Measurements from ENCODE around the gene ERICH2. TPM values are rescaled to one million over a fixed set of nuclear protein-coding genes. Genes with fewer than 3 reads are reported as not detected.

The ERICH2 gene
- total RNA-seq, 1 experiment from 2014 or later: not detected

DNA sequence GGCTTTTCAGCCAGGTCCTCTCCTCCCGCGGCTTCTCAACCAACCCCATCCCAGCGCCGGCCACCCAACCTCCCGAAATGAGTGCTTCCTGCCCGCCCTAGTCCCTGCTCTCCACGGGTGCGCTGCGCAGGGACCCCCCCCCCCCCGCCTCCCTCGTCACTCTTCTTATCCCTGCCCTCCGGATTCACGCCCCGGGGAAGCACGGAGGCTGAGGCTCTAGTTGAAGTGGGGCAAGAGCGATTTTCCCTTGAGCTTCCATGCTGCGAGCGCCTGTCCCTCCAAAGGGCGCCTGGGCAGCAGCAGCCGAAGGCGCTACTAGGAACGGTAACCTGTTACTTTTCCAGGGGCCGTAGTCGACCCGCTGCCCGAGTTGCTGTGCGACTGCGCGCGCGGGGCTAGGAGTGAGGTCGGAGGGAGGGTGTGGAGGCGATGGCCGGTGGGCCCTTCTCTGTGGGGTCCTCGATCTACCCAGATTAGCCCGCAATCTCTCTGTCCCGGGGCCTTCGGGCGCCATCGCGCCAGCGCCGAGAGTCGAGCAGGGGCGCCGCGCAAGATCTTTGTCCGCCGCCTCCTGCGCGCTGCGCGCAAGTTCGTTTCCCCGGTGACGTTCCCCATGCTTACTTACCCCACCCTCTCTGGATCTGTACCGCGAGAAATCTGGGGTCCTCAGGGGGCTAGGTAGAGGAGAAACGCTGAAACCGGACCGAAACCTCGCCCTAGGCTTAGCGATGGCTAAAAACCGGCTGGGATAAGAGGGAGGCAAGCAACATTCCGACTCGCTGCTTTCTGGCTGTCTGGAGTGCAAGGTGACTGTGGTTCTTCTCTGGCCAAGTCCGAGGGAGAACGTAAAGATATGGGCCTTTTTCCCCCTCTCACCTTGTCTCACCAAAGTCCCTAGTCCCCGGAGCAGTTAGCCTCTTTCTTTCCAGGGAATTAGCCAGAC lies 47.2 kb downstream of the ERICH2 start:
- peak; percentile 28 for DNase-seq (ENCODE audit: low read depth)

DNA sequence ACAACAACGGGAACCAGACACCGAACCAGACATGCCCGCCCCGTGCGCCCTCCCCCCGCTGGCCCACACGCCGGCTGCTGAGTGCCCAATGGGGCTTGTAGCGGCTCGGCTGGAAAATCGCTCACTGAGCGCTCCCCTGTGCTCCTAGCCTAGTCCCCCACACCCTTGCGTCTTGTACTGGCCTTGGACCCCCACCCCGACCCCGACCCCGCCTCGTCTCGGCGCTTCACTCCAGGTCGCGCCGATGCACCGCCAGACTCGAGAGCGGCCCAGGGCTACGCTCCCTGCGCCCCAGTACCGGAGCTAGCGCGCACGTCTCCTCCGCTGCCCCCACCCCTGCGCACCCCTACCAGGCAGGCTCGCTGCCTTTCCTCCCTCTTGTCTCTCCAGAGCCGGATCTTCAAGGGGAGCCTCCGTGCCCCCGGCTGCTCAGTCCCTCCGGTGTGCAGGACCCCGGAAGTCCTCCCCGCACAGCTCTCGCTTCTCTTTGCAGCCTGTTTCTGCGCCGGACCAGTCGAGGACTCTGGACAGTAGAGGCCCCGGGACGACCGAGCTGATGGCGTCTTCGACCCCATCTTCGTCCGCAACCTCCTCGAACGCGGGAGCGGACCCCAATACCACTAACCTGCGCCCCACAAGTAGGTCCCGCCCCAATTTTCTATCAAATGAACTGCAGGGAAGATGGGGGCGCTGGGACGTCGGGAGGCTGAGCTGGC lies 48.0 kb downstream of the ERICH2 start:
- no peak for DNase-seq (ENCODE audit: low read depth)

DNA sequence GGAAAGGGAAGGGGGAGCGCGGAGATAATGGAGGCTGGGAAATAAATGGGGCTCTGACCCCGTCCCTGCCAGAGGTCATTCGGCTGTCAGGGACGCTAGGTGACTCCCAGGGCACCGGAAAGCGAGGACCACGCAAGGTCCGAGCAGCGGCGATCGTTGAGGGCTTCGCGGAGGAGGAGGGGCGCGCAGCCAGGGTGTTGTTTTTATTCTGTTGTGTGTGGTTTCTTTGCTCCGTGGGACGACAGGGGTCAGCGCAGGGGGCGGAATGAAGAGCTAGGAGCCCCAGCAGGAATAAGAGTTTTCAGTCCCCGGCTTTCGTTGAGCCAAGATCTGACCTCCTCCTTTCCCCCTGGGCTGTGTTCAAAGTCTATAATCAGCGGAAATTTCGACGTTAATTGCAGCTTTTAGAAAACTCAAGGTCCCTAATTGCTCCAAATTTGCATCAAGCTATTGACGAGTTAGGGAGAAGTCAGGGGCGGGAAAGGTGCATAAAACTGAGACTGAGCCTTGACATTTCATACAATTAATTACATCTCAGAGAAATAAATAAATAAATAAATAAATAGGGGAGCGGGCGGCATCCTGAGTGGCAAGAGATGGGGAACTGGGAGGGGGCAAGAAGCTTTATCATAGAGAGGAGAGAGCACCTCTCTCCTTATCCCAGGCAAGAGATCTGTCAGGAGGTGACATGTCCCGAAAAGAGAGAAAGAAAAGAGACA lies 48.7 kb downstream of the ERICH2 start:
- no peak for DNase-seq (ENCODE audit: low read depth)

DNA sequence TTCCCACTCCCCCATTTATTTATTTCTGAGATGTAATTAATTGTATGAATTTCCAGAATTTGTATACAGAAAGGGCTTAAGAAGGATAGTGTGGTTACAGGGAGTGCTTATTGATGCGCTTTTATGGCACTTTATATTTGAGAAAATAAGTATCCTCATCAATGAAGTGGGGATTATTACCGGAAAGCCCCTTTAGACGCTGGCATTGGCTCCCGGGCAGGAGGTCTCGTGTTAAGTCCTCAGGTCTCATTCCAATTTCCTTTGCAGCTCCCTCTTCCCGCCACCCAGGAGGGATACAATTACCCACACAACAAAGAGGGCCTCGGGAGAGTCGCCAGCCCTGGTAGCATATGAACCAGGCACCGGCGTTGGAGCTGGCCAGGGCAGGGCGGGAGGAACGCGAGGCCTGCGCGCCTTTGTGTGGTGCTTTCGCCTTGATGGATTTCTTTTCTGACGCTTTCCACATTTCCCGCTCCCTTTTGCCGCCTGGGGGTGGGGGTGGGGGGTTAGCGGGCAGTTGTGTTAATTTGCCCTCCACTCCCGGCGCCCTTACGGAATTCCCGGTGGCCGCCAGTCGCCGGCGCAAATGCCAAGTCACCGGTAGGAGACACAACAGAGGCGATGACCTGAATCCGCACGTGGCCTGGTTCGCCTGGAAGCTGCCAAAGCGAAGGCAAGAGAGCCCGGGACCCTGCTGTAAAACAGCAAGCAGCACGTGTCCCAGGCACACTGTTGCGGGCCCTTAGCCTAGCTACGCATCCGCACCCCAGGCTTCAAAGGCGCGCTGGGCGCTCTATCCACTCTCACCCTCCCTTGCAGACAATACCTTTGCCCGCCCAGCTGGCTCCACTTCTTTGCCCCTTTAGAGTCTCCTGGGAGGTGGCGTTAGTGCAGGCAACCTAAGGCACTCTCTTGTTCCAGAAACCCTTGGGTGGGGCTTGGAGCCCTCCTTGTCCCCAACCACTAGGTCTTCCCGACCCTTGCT lies 49.8 kb downstream of the ERICH2 start:
- no peak for DNase-seq (ENCODE audit: low read depth)

DNA sequence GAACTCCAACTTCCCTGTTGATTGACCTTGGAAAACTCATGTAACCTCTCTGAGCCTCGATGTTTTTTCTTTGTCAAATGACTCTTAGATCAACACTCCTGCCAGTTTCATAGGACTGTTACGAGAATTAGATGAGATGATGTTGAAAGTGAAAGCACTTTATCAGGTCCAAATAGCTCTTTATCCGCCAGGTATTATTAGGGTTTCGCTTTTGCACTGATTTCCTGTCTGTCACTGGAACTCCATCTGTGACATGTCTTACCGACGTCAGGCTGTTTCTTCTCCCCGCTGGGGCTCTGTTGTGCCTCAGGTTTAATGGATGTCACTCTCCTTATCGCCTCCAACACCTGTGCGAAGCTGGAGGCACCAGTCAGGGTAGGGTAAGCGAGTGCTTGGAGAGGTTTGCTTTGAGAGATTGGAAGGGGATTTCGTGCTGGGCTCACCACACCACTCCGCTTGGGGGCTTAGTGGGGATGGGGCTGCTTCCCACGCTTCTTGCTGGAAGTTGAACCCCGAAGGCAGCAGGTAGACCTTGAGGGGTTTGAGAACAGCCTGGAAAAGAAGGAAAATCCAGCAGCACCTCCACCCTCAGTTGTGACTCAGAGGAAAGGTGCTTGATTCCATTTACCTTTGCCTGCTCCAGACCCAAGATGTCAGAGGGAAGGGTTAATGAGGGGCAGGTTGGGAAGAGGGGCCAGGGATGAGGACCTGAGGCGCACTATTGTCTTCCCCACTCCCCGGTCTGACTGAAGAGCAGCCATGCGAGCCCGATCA lies 50.8 kb downstream of the ERICH2 start:
- DNase-seq (ENCODE audit: low read depth): no peak

DNA sequence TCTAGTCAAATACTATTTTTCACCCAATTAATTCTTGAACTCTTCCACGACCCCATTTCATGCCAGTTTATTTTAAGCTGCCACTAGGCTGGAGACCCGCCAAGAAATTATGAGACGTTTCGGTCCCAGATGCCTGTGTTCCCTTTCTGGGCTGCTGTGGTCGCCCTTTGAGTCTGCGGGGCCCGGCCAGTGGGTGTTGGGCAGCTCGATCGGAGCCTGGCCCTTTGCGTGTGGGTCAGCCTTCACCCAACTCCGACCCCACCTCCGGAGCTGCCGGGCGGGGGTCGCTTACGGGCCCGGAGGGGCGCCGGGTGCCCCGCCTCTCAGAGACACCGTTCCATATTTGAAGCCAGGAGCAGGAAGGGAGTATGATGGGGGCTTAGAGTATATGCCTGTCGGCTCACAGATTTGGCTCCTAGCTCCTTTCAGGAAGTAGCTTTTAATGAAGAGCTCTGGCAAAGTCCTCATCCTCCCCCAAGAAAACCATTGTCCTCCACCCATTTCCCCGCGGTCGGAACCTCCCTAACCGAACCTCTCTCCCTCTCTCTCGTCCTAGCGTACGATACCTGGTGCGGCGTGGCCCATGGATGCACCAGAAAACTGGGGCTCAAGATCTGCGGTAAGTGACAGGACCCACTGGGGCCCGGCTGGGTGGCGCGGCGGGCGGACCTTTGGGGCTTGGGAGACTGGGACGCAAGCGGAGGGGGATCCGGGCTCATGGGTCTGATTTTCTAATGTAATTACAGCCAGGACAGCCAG lies 51.5 kb downstream of the ERICH2 start:
- DNase-seq (ENCODE audit: low read depth): no peak

DNA sequence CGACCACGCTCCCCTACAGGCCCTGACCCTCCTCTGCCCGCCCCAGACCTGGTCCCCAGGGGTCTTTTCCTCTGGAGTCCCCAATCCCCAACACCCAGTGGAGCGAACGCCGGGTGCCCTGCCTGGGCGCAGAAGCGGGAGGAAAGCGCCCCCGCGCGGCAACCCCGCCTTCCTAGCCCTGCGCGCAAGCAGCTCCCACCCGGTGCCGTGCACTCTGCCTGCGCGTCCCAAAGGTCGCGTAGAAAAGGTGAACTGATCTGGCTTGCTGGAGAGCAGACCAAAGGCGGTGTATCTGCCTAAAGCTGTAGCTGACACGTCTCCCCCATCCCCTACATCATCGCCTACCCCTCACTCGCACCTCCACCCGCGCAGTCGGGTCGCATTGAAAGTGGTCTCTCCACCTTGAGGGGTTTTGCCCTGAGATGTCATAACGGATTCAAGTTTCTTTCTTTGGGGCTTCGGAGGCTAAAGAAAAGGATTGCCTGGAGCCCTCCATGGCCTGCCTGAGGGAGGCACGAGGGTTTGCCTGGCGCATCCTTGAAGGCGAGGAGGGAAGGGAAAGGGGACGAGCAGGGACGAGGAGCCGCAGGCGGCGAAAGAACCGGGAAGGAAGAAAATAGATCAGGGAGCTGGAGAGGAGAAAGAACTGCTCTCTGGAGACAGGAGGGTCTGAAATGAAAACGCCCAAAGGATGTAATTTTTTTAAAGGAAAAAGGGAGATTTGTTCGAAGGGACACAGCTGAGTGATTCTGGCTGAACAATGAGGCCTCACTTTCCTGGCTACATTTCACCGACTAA lies 52.3 kb downstream of the ERICH2 start:
- DNase-seq (ENCODE audit: low read depth): no peak

DNA sequence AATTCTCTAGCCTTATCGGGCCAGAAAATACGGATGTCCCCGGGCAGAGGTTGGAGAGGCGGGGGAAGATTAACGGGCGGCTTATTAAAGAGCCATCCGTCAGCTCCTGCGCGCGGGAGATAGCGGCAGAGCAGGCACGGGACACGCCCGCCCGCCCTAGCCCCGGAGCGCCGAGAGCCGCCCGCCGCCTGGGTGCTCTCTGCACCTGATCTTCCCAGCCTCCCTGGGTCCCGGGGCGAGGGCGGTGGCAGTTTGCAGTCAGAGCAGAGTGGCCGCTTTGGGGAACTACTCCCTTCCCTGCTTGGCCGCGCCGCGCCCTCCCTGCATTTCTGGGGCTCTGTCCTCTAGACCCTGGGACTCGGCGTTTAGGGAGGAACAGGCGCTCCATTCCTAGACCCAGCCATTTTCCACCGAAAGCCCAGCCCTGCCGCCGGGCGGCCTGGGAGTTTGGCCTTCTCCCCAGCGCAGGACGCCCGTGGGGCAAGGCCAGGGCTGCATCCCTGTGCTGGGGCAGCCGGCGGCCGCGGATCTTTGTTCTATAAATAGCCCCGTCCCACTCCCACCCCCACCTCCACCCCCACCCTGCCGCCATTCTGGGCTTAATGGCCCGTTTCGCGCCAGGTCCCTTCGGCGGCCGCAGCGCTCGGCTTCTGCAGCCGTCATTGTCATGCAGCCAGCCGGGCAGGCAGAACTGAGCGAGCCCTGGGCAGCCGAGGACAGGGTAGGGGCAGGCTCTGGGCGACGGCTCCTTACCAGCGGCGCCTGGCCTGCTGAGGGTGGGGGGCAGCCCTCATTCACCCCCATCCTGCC lies 53.1 kb downstream of the ERICH2 start:
- no peak for DNase-seq (ENCODE audit: low read depth)

DNA sequence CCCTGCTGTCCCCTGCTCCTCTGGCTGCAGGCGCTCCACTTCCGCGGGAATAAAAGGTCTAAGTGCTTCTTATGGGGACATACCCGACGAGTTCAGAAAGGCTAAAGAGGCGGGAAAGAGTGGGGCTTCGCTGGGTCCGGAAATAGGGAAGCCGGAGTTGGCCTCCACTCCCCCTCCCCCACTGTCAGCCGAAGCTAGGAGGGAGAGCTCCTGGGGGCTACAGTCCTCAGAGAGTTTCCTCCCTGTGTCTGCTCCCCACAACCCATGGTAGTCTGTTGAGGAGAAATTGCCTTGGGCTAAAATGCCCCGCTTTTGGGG lies 53.7 kb downstream of the ERICH2 start:
- DNase-seq (ENCODE audit: low read depth): no peak

DNA sequence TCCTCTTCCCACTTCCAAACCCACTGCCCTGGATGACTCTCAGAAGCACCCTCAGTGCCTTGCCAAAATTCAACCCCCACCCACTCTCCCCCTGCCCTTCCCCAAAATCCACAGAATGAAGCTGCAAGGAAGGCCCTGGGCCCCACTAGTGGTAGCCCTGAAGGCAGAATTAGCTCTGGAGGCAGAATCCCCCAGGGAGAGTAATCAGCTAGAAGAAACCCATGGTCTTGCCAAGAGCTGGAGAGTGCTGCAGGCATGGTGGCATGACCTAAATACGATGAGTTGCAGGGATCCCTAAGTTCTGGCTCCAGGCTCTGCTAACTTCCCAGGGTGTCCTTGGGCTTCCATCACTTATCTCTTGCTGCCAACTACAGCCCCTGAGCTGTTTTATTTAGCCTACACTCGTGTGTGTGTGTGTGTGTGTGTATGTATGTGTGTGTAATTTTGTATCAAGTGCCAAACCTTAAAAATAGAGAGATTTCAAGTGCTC lies 54.4 kb downstream of the ERICH2 start:
- DNase-seq (ENCODE audit: low read depth): no peak

DNA sequence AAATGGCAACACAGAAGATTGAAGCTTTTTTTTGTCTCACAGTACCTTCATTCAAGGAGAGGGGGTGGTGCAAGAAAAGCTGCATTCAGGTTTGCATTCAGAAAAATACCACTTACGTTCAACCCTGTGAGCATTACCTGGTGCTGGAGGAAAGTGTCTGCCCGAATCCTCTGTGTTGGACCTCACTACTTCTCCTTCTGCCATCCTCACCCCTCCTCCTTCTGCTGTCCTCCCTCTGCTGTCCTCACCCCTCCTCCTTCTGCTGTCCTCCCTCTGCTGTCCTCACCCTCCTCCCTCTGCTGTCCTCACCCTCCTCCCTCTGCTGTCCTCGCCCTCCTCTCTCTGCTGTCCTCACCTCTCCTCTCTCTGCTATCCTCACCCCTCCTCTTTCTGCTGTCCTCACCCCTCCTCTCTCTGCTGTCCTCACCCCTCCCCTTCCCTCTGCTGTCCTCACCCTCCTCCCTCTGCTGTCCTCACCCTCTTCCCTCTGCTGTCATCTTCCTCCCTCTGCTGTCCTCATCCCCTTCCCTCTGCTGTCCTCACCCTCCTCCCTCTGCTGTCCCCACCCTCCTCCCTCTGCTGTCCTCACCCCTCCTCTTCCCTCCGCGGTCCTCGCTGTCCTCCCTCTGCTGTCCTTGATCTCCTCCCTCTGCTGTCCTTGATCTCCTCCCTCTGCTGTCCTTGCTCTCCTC lies 57.8 kb downstream of the ERICH2 start:
- DNase-seq (ENCODE audit: low read depth): no peak

DNA sequence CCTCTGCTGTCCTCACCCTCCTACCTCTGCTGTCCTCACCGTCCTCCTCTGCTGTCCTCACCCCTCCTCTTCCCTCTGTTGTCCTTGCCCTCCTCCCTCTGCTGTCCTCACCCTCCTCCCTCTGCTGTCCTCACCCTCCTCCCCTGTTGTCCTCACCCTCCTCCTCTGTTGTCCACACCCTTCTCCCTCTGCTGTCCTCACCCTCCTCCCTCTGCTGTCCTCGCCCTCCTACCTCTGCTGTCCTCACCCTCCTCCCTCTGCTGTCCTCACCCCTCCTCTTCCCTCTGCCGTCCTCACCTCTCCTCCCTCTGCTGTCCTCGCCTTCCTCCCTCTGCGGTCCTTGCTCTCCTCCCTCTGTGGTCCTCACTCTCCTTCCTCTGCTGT lies 58.3 kb downstream of the ERICH2 start:
- DNase-seq (ENCODE audit: low read depth): no peak

DNA sequence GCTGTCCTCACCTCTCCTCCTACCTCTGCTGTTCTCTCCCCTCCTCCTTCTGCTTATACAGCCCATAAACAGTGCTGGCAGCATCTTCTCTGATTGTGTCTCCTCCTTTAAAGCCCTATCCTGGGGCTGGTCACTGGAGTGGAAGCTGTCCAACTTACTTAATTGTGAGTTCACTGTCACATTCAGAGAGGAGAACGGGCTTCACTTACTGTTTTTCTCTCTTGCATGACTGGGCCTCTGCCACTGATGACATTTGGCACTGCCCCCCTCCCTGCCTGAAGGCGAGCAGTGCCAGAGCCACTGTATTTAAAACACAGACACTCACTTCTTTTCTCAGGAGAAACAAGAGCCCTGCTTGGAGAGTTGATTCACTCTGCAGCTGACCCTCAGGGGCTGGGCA lies 58.9 kb downstream of the ERICH2 start:
- DNase-seq (ENCODE audit: low read depth): no peak

DNA sequence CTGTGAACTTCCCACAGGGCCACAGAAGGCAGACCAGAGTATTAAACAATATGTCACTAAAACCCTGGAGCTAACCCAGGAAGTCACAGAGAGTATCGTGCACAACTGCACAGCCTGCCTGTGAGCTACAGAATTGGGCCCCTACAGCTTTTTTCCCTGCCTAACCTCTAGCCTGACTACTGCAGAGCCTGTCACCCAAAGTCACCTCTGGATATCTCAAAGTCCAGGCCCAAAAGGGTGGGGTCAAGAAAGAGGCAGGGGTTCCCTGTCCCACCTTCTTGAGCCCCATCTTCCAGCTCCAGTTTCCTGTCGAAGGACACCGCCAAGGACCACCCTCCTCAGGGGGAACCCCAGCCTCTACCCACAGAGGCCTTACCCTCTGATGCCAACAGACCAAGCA lies 60.0 kb downstream of the ERICH2 start:
- no peak for DNase-seq (ENCODE audit: low read depth)

DNA sequence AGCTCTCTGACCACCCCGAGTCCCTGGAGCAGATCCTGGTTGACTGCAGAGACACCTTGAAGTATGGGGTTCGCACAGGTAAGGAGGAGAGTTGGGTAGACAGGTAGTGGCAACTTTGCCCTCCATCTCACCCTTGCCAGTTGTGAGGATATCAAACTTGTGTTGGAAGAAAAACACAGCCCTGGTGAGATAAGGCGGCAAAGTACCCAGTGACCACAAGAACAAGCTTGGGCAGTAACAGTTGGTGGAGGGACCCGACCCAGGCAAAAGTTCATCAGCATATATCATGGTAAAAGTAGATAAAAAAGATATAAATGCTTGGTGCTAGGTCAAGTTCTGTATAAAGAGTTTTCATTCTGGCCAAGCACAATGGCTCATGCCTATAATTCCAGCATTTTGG lies 60.9 kb downstream of the ERICH2 start:
- DNase-seq (ENCODE audit: low read depth): no peak

DNA sequence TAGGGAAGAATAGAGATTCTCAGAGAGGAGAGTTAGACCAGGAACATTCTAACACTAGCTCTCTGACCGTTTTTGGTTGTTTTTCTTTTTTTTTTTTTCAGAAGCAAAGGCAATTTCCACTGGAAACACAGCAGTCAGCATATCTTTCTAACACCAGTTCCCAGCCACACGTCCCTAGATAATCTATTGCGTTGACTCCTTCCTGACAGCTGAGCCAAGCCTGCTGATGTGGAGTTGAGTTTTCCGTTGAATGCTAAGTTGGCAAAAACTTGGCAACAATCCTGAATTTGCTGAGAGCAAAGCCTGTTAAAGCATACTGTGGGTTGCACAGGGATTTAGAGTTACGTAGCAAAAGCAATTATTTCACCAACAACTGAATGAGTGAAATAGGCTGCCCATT lies 65.8 kb downstream of the ERICH2 start:
- no peak for DNase-seq (ENCODE audit: low read depth)

DNA sequence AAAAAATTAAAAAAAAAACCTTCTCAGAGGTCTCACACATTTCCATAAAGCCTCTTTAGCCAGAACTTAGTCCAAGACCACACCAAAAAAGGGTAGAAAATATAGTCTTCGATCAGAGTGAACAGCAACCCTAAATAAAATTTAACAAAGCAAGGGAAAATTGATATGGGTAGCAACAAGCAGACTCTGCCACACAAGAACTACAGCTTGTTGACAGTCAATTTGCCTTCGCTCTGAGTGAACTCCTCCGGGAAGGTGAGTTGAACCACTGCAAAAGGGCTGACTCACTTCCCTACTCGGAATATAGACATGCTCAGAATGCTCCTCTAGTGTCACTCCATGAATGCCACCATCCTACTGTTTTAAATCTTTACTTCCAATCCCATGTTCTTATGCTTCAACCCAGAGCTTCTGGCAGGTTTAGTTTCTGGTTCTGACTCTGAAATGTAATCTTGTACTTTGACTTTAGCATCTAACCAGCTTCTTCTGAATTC lies 70.6 kb downstream of the ERICH2 start:
- DNase-seq (ENCODE audit: low read depth): no peak

Data from RPMI7951 (cell line).